KOPT-K1 (cell line): ENCODE measurements around the gene MYCL.

Experiments used
- H3K27ac ChIP-seq: fragments of 200-600 bp; sonication (generic); 2 replicates; pipeline ENCODE4 v1.5.1; 2016; ENCODE audit warnings: antibody characterized with exemption, mild to moderate bottlenecking, low read depth, low read length; ENCODE audit not compliant: poor library complexity, severe bottlenecking
- H3K36me3 ChIP-seq: fragments of 200-600 bp; sonication (generic); 2 replicates; pipeline ENCODE4 v1.5.1; 2017; ENCODE audit warnings: antibody characterized with exemption, mild to moderate bottlenecking, low read length, moderate library complexity; ENCODE audit not compliant: insufficient read depth
- H3K9me3 ChIP-seq: fragments of 200-600 bp; sonication (generic); 2 replicates; pipeline ENCODE4 v1.5.1; 2017; ENCODE audit warnings: antibody characterized with exemption, low read length, mild to moderate bottlenecking; ENCODE audit not compliant: insufficient read depth, poor library complexity, severe bottlenecking

The MYCL gene

GRCh38 chr1:39901714-39902459 is at the start of gene MYCL:
TSS of gene MYCL (minus strand) at chr1:39901917. CDS start at chr1:39901434, 483 bp downstream.
- H3K36me3 ChIP-seq, result no peaks in the 10 kb centered on the region
- no peaks in the 10 kb centered on the region for H3K9me3 ChIP-seq
- no peak within 1 kb of the TSS for H3K27ac ChIP-seq

- no peaks in the 10 kb centered on the region for H3K9me3 ChIP-seq
- H3K36me3 ChIP-seq, result no peaks in the 10 kb centered on the region
- no peak overlapping the region for H3K27ac ChIP-seq
Observed at GRCh38 chr1:39949891-39950290, 48.2 kb upstream of the MYCL start.

GRCh38 chr1:39947260-39947659 is 45.5 kb upstream of the MYCL start:
- H3K36me3 ChIP-seq, result no peaks in the 10 kb centered on the region
- H3K9me3 ChIP-seq, result no peaks in the 10 kb centered on the region
- H3K27ac ChIP-seq, result no peak overlapping the region

- Histone ChIP-seq H3K36me3 (no peaks in the 10 kb centered on the region), H3K9me3 (no peaks in the 10 kb centered on the region), H3K27ac (no peak overlapping the region)
Observed at GRCh38 chr1:39946216-39946615, 44.5 kb upstream of the MYCL start.

GRCh38 chr1:39944410-39945112 is 42.8 kb upstream of the MYCL start:
- Histone ChIP-seq H3K36me3 (no peaks in the 10 kb centered on the region), H3K27ac (no peak overlapping the region), H3K9me3 (no peaks in the 10 kb centered on the region)

GRCh38 chr1:39943471-39944290 is 42.0 kb upstream of the MYCL start:
- no peaks in the 10 kb centered on the region for H3K36me3 ChIP-seq
- H3K27ac ChIP-seq, result no peak overlapping the region
- H3K9me3 ChIP-seq, result no peaks in the 10 kb centered on the region

GRCh38 chr1:39940980-39941871 is 39.5 kb upstream of the MYCL start:
- H3K9me3 ChIP-seq, result no peaks in the 10 kb centered on the region
- no peaks in the 10 kb centered on the region for H3K36me3 ChIP-seq
- no peak overlapping the region for H3K27ac ChIP-seq

GRCh38 chr1:39940253-39940652 is 38.5 kb upstream of the MYCL start:
- no peaks in the 10 kb centered on the region for H3K9me3 ChIP-seq
- H3K36me3 ChIP-seq, result no peaks in the 10 kb centered on the region
- H3K27ac ChIP-seq, result no peak overlapping the region

GRCh38 chr1:39938856-39939255 is 37.1 kb upstream of the MYCL start:
- Histone ChIP-seq H3K9me3 (no peaks in the 10 kb centered on the region), H3K36me3 (no peaks in the 10 kb centered on the region), H3K27ac (no peak overlapping the region)

GRCh38 chr1:39936724-39937491 is 35.2 kb upstream of the MYCL start:
- H3K36me3 ChIP-seq, result no peaks in the 10 kb centered on the region
- H3K9me3 ChIP-seq, result no peaks in the 10 kb centered on the region
- H3K27ac ChIP-seq, result no peak overlapping the region

- H3K9me3 ChIP-seq, result no peaks in the 10 kb centered on the region
- no peak overlapping the region for H3K27ac ChIP-seq
Observed at GRCh38 chr1:39933956-39934941, 32.5 kb upstream of the MYCL start.

GRCh38 chr1:39928809-39929587 is 27.3 kb upstream of the MYCL start:
- H3K36me3 ChIP-seq, result no peaks in the 10 kb centered on the region
- H3K27ac ChIP-seq, result no peak overlapping the region
- H3K9me3 ChIP-seq, result no peaks in the 10 kb centered on the region

More at GRCh38 chr1:39933956-39934941, 32.5 kb upstream of the MYCL start:
- H3K36me3 ChIP-seq, result no peaks in the 10 kb centered on the region
